Measurements from ENCODE around the gene CABCOCO1.

The CABCOCO1 gene

GRCh38 chr10:61786728-61787127, 124.0 kb downstream of the CABCOCO1 start:
- Histone ChIP-seq H3K9me3 (ENCODE audit: control insufficient read depth, insufficient read depth, low read depth, low read length) (no peaks in the 10 kb centered on the region), H3K27ac (ENCODE audit: low read depth, low read length) (no peak overlapping the region), H3K4me3 (ENCODE audit: low read depth, low read length) (no peak overlapping the region), H3K27me3 (ENCODE audit: control insufficient read depth, insufficient read depth, low read length) (no peaks in the 10 kb centered on the region), H3K4me1 (ENCODE audit: control insufficient read depth, insufficient read depth, low read length) (no peaks in the 10 kb centered on the region), H3K9ac (ENCODE audit: low read length) (no peak overlapping the region), H3K36me3 (ENCODE audit: control insufficient read depth, insufficient read depth, low read length) (no peaks in the 10 kb centered on the region)

GRCh38 chr10:61787170-61787569, 124.4 kb downstream of the CABCOCO1 start:
- Histone ChIP-seq H3K27me3 (ENCODE audit: control insufficient read depth, insufficient read depth, low read length) (no peaks in the 10 kb centered on the region), H3K4me3 (ENCODE audit: low read depth, low read length) (no peak overlapping the region), H3K9me3 (ENCODE audit: control insufficient read depth, insufficient read depth, low read depth, low read length) (no peaks in the 10 kb centered on the region), H3K36me3 (ENCODE audit: control insufficient read depth, insufficient read depth, low read length) (no peaks in the 10 kb centered on the region), H3K9ac (ENCODE audit: low read length) (no peak overlapping the region), H3K4me1 (ENCODE audit: control insufficient read depth, insufficient read depth, low read length) (no peaks in the 10 kb centered on the region), H3K27ac (ENCODE audit: low read depth, low read length) (no peak overlapping the region)

- Histone ChIP-seq H3K4me3 (ENCODE audit: low read depth, low read length) (no peak overlapping the region), H3K9ac (ENCODE audit: low read length) (no peak overlapping the region), H3K36me3 (ENCODE audit: control insufficient read depth, insufficient read depth, low read length) (no peaks in the 10 kb centered on the region), H3K4me1 (ENCODE audit: control insufficient read depth, insufficient read depth, low read length) (no peaks in the 10 kb centered on the region), H3K9me3 (ENCODE audit: control insufficient read depth, insufficient read depth, low read depth, low read length) (no peaks in the 10 kb centered on the region), H3K27ac (ENCODE audit: low read depth, low read length) (no peak overlapping the region), H3K27me3 (ENCODE audit: control insufficient read depth, insufficient read depth, low read length) (no peaks in the 10 kb centered on the region)
Measured at GRCh38 chr10:61789031-61789430, 126.3 kb downstream of the CABCOCO1 start.

GRCh38 chr10:61791216-61791615, 128.5 kb downstream of the CABCOCO1 start:
- H3K9me3 ChIP-seq (ENCODE audit: control insufficient read depth, insufficient read depth, low read depth, low read length), result no peaks in the 10 kb centered on the region
- no peaks in the 10 kb centered on the region for H3K27me3 ChIP-seq (ENCODE audit: control insufficient read depth, insufficient read depth, low read length)
- no peak overlapping the region for H3K4me3 ChIP-seq (ENCODE audit: low read depth, low read length)
- no peak overlapping the region for H3K9ac ChIP-seq (ENCODE audit: low read length)
- no peaks in the 10 kb centered on the region for H3K36me3 ChIP-seq (ENCODE audit: control insufficient read depth, insufficient read depth, low read length)
- H3K27ac ChIP-seq (ENCODE audit: low read depth, low read length), result no peak overlapping the region
- H3K4me1 ChIP-seq (ENCODE audit: control insufficient read depth, insufficient read depth, low read length), result no peaks in the 10 kb centered on the region

GRCh38 chr10:61792097-61792716, 129.5 kb downstream of the CABCOCO1 start:
- H3K4me3 ChIP-seq (ENCODE audit: low read depth, low read length), result no peak overlapping the region
- H3K36me3 ChIP-seq (ENCODE audit: control insufficient read depth, insufficient read depth, low read length), result no peaks in the 10 kb centered on the region
- no peak overlapping the region for H3K9ac ChIP-seq (ENCODE audit: low read length)
- no peaks in the 10 kb centered on the region for H3K9me3 ChIP-seq (ENCODE audit: control insufficient read depth, insufficient read depth, low read depth, low read length)
- no peaks in the 10 kb centered on the region for H3K4me1 ChIP-seq (ENCODE audit: control insufficient read depth, insufficient read depth, low read length)
- no peak overlapping the region for H3K27ac ChIP-seq (ENCODE audit: low read depth, low read length)
- no peaks in the 10 kb centered on the region for H3K27me3 ChIP-seq (ENCODE audit: control insufficient read depth, insufficient read depth, low read length)

- H3K4me1 ChIP-seq (ENCODE audit: control insufficient read depth, insufficient read depth, low read length), result no peaks in the 10 kb centered on the region
- no peaks in the 10 kb centered on the region for H3K36me3 ChIP-seq (ENCODE audit: control insufficient read depth, insufficient read depth, low read length)
- no peaks in the 10 kb centered on the region for H3K27me3 ChIP-seq (ENCODE audit: control insufficient read depth, insufficient read depth, low read length)
- H3K27ac ChIP-seq (ENCODE audit: low read depth, low read length), result no peak overlapping the region
- no peak overlapping the region for H3K4me3 ChIP-seq (ENCODE audit: low read depth, low read length)
- no peaks in the 10 kb centered on the region for H3K9me3 ChIP-seq (ENCODE audit: control insufficient read depth, insufficient read depth, low read depth, low read length)
- H3K9ac ChIP-seq (ENCODE audit: low read length), result no peak overlapping the region
Measured at GRCh38 chr10:61792921-61793320, 130.2 kb downstream of the CABCOCO1 start.

GRCh38 chr10:61793760-61794703, 131.3 kb downstream of the CABCOCO1 start:
- no peaks in the 10 kb centered on the region for H3K9me3 ChIP-seq (ENCODE audit: control insufficient read depth, insufficient read depth, low read depth, low read length)
- H3K27me3 ChIP-seq (ENCODE audit: control insufficient read depth, insufficient read depth, low read length), result no peaks in the 10 kb centered on the region
- no peak overlapping the region for H3K4me3 ChIP-seq (ENCODE audit: low read depth, low read length)
- H3K4me1 ChIP-seq (ENCODE audit: control insufficient read depth, insufficient read depth, low read length), result no peaks in the 10 kb centered on the region
- H3K27ac ChIP-seq (ENCODE audit: low read depth, low read length), result no peak overlapping the region
- H3K36me3 ChIP-seq (ENCODE audit: control insufficient read depth, insufficient read depth, low read length), result no peaks in the 10 kb centered on the region
- no peak overlapping the region for H3K9ac ChIP-seq (ENCODE audit: low read length)

- no peak overlapping the region for H3K27ac ChIP-seq (ENCODE audit: low read depth, low read length)
Measured at GRCh38 chr10:61795147-61795546, 132.4 kb downstream of the CABCOCO1 start.

GRCh38 chr10:61795551-61795950, 132.8 kb downstream of the CABCOCO1 start:
- H3K4me3 ChIP-seq (ENCODE audit: low read depth, low read length), result no peak overlapping the region
- no peaks in the 10 kb centered on the region for H3K9me3 ChIP-seq (ENCODE audit: control insufficient read depth, insufficient read depth, low read depth, low read length)
- no peaks in the 10 kb centered on the region for H3K27me3 ChIP-seq (ENCODE audit: control insufficient read depth, insufficient read depth, low read length)
- H3K36me3 ChIP-seq (ENCODE audit: control insufficient read depth, insufficient read depth, low read length), result no peaks in the 10 kb centered on the region
- no peak overlapping the region for H3K27ac ChIP-seq (ENCODE audit: low read depth, low read length)
- no peak overlapping the region for H3K9ac ChIP-seq (ENCODE audit: low read length)
- H3K4me1 ChIP-seq (ENCODE audit: control insufficient read depth, insufficient read depth, low read length), result no peaks in the 10 kb centered on the region

More at GRCh38 chr10:61795147-61795546, 132.4 kb downstream of the CABCOCO1 start:
- no peak overlapping the region for H3K9ac ChIP-seq (ENCODE audit: low read length)
- H3K4me3 ChIP-seq (ENCODE audit: low read depth, low read length), result no peak overlapping the region
- no peaks in the 10 kb centered on the region for H3K9me3 ChIP-seq (ENCODE audit: control insufficient read depth, insufficient read depth, low read depth, low read length)
- H3K27me3 ChIP-seq (ENCODE audit: control insufficient read depth, insufficient read depth, low read length), result no peaks in the 10 kb centered on the region
- H3K36me3 ChIP-seq (ENCODE audit: control insufficient read depth, insufficient read depth, low read length), result no peaks in the 10 kb centered on the region
- no peaks in the 10 kb centered on the region for H3K4me1 ChIP-seq (ENCODE audit: control insufficient read depth, insufficient read depth, low read length)

- H3K4me1 ChIP-seq (ENCODE audit: control insufficient read depth, insufficient read depth, low read length), result no peaks in the 10 kb centered on the region
- H3K36me3 ChIP-seq (ENCODE audit: control insufficient read depth, insufficient read depth, low read length), result no peaks in the 10 kb centered on the region
- no peak overlapping the region for H3K9ac ChIP-seq (ENCODE audit: low read length)
- H3K4me3 ChIP-seq (ENCODE audit: low read depth, low read length), result no peak overlapping the region
- H3K27ac ChIP-seq (ENCODE audit: low read depth, low read length), result no peak overlapping the region
- no peaks in the 10 kb centered on the region for H3K9me3 ChIP-seq (ENCODE audit: control insufficient read depth, insufficient read depth, low read depth, low read length)
- H3K27me3 ChIP-seq (ENCODE audit: control insufficient read depth, insufficient read depth, low read length), result no peaks in the 10 kb centered on the region
Measured at GRCh38 chr10:61796785-61797184, 134.1 kb downstream of the CABCOCO1 start.

Measured in HUES6 (cell line).